GM10266 (cell line): ENCODE data around the gene URB1.
A peak's percentile ranks its signal among the peaks of the same experiment; 100 is the strongest.
"Not testable (repeated sequence)": the region's sequence is repeated elsewhere in the genome, so short reads cannot be mapped to it uniquely, and the experiment has no call there.

Source experiments
- DNase-seq: peaks from one replicate; pipeline ENCODE4 v3.0.0; 2012; ENCODE audit errors: extremely low spot score
- CTCF ChIP-seq: IDR thresholded peaks from 2 replicates; pipeline ENCODE4 v1.5.1; 2012; ENCODE audit warnings: mild to moderate bottlenecking, low read depth; ENCODE audit not compliant: control insufficient read depth, insufficient read depth; ENCODE audit errors: missing control alignments

Gene URB1

GRCh38 chr21:32392880-32393676 lies at the start of gene URB1:
Gene URB1, minus strand, starts transcription at chr21:32393012. Its CDS starts 102 bp downstream, at chr21:32392910.
- peak; percentile 95 for DNase-seq
- no peak for TF ChIP-seq CTCF

GRCh38 chr21:32437729-32438128 lies 44.9 kb upstream of the URB1 start:
- no peak for TF ChIP-seq CTCF
- no peak for DNase-seq

- DNase-seq, result not testable (repeated sequence)
These were observed 40.3 kb upstream of the URB1 start for GRCh38 chr21:32432982-32433660.

- DNase-seq, result no peak
- TF ChIP-seq CTCF, result no peak
These were observed 35.3 kb upstream of the URB1 start for GRCh38 chr21:32427958-32428623.

GRCh38 chr21:32426592-32427051 lies 33.8 kb upstream of the URB1 start:
- no peak for TF ChIP-seq CTCF
- DNase-seq, result no peak

GRCh38 chr21:32426066-32426465 lies 33.3 kb upstream of the URB1 start:
- DNase-seq, result no peak
- TF ChIP-seq CTCF, result no peak

GRCh38 chr21:32425628-32426027 lies 32.8 kb upstream of the URB1 start:
- no peak for TF ChIP-seq CTCF

More at GRCh38 chr21:32425628-32426027, 32.8 kb upstream of the URB1 start:
- DNase-seq, result no peak
